Measurements from ENCODE around the gene EFNB2.

The EFNB2 gene

DNA sequence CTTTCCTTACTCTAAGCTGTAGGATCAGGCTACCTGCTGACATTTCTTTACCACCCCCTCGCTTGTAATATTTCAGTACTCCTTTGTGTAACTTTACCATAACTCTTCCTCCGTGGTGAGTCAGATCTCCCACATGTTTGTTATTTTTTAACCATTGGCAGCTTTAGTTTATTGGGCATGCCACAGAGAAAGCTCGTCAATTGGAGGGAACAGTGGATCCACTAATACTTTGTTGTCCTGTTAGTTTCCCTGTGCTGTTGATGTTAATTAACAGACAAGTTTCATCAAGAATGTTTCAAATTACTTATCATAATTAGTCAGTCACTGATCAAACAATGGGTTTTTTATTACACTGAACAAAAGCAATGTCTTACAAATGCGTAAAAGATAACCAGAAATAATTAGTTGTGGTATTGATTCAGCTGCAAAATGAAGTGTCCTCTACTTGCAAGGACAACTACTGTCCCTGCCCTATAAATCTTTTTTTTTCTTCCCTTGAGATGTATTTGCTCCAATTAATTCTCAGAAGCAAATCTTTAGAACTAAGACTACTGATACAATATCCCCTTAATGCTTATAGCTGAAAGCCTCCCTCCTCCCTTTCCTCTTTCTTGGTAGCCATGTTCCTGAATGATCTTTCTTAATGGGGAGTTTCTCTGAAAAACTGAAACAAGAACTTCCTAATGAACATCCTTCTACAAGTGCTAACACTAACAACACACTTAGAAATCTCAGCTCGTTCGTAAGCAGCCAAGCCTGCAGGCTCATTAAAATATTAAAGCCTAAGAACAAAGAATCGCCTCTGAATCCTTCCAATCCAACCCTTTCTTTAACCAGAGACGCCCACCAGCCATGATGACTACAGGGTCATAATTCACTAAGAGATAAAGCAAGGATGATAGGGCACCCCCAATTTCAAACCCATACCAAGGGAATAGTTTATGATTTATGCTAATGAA is 22.2 kb downstream of the EFNB2 start:
- H3K27ac ChIP-seq, result peak overlapping the region in 5 of 21 experiments; percentile 7 to 54 (median 21)

DNA sequence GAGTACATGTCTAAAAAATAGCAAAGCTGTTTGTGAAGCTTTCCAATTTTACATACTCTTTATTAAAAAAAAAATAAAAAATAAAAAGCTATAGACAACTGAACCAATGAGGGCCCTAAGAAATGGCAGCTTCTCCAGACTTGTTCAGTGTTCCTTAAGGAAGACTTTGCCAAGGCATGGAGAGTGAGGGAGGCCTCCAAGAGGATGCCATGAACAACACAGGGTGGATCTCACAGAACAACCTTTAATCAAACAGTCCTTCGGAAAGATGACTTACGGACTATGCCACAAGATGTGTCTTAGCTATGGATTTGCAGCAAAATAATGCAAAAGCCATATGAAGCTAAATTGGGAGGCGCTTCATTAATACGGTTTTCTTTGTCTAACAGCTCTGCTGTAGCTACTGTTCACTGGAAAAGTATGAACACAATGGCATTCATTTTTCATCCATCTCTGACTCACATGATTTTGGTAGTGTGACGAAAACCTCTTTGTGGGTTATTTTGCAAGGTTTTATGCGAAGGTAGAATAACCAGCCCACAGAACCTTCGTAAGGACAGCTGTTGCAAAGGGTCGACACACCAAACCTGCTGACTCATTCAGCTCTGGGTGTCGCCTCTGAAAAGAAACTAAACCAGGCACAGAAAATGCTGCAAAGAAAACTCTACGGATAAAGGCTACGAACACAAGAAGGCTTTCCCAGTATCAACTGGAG is 27.7 kb downstream of the EFNB2 start:
- Histone ChIP-seq H3K4me3 (no peak overlapping the region), H3K27ac (peak overlapping the region in 4 of 21 experiments; percentile 5 to 42 (median 24))

More for the DNA sequence above, 22.2 kb downstream of the EFNB2 start:
- no peak overlapping the region for H3K4me3 ChIP-seq

DNA sequence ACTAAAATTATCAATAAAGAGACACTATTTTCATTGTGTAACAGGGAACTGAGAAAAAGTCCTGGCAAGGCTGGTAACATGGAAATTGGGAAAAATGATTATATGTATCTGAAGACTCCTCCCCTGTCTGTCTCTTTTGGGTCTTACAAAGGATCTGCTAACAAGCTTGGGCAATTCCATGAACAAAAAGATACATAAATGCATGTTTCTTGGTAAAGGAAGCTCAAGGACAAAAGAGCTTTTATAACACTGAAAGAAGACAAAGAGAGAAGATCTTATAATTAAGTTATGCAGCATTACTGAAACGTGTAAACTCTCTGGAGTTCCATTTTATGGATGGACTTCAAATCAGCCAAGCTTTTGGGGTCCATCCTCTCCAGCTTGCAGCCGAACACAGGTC is 29.2 kb downstream of the EFNB2 start:
- H3K4me3 ChIP-seq, result no peak overlapping the region
- H3K27ac ChIP-seq, result no peak overlapping the region

DNA sequence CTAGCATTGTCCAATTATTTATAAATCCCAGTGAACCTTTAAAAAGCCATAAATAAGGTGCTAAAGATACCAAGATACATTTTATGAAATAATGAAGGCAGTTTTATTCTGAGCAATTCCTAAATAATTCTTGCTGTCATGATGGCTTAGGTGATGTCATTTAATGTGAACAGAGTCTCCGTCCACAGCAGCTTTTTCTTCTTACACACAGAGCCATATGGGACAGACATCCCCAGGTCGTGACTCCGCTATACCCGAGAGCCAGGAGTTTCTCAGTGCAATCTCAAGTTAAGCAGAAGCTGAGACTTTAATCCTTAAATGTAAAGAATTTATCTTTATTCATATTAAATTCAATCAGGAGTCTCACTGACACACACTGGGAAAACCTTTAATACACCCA is 29.7 kb downstream of the EFNB2 start:
- no peak overlapping the region for H3K27ac ChIP-seq

DNA sequence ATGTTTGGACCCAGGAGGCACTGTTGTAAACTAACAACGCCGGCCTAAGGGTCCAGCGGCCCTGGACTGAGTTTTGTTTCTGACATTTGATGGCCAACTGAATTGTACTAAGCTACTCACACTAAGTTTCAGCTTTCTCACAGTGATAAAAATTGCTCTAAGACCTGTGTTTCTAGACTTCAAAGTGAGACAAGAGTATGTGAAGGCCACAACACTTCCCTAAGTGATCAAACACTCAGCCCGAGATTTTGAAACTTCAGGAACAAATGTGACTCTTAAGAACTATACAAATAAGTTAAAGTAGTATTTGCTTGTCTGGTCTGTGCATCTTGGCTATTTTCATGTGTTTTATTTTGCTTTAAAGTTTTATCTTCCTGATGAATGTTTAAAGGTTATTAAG is 30.2 kb downstream of the EFNB2 start:
- H3K27ac ChIP-seq, result no peak overlapping the region
- H3K4me3 ChIP-seq, result no peak overlapping the region

More for the DNA sequence above, 29.7 kb downstream of the EFNB2 start:
- no peak overlapping the region for H3K4me3 ChIP-seq

DNA sequence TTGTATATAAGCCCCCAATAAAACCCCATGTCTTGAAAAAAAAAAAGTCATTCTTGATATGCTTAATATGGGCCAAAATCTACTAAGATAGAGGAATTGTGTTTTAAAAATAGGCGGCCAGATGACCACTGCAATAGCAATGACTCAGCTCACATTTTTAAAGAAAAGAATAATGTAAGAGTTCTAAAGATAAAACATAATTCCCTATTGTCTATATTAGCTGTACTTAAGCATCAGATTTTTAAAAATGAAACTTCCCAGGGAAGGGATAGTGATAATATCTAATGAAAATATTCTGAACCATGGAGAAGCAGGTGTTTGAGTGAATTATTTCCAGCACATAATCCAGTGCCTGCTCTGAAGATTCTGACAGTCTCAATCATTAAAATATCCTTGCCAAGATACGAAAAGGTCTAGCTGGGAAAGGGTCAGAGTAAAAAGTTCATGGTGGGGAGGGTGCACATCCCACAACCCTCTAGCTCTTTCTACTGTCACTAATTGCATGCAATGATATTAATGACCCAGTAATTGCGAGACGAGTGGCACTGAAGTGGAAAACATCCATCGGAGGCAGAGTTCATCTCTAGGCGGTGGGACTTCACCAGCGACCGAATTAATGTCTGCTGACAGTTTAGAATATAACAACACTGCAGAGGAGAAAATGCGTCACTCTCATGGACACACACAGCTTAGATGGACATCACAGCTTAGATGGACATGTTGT is 31.6 kb downstream of the EFNB2 start:
- Histone ChIP-seq H3K27ac (no peak overlapping the region), H3K4me3 (no peak overlapping the region)

DNA sequence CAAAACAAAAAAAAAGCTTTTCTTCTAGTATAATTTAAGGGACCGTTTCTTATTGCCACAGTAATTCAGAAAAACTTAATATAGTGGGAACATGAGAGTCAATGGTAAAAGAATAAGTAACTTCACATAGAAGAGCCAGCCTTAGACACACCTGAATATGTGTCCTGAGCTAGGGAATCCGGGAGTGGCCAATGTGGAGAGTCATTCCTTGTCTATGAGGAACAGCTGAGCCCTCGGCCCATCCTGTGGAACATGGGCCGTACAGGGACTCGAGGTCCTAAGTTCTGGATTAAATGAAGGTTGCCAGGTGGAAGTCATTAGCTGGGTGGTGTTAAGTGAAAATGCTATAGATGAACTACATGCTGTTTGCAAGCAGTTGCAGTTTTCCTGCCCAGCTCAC is 32.2 kb downstream of the EFNB2 start:
- Histone ChIP-seq H3K4me3 (no peak overlapping the region), H3K27ac (no peak overlapping the region)

DNA sequence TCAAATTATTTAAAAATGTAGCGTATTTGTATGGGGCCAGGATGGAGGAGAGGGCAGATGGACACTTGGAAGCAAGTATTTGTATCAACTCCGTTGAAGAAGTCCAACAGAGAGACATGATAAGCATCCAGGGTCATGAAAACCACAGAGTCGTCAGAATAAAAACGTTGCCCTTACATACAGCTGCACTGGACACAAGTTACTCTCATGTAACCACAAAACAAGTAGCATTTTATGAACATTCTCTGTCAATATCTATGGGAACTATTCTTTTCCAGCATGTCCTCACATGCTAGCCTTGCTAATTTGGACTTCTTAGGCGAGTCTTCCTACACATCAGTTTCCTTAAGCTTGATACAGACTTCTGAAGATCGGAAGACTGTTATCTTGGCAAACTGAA is 35.0 kb downstream of the EFNB2 start:
- no peak overlapping the region for H3K4me3 ChIP-seq
- H3K27ac ChIP-seq, result no peak overlapping the region

DNA sequence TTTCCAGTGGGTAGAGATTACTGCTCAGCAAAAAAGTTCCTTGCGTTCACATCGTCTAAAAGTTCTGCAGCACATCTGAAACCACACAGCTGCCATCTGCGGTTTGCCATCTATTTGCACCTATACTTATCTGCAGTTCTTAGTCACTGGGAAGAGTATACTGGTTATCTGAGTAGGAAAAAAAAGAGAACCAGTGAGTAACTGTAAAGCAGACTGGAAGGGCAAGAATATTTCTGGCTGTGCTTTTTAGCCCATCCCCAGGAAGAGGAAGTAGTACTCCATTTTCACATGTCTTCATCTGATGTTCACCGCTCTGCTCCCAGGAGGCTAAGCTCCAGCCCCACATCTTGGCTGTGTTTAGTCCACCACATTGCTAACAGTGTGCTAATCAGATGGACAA is 35.6 kb downstream of the EFNB2 start:
- H3K27ac ChIP-seq, result no peak overlapping the region
- H3K4me3 ChIP-seq, result no peak overlapping the region

DNA sequence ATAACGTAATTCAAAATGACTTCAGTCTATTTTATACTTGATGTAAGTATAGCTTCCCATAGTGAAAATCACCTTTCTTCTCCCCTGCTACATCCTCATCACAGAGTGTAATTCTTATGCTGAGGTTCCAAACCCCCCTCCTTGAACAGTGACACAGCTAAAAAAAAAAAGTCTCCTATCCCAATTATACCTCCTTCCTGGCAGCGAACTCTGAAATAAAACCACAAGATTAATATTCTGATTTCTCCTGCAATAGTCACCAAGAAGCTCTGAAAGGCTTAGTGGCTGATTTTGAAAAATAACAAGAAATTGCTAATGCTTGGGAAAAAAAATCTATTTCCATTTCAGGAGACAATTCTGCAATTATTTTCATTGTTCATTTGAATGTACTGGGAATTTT is 36.3 kb downstream of the EFNB2 start:
- Histone ChIP-seq H3K27ac (no peak overlapping the region), H3K4me3 (no peak overlapping the region)

DNA sequence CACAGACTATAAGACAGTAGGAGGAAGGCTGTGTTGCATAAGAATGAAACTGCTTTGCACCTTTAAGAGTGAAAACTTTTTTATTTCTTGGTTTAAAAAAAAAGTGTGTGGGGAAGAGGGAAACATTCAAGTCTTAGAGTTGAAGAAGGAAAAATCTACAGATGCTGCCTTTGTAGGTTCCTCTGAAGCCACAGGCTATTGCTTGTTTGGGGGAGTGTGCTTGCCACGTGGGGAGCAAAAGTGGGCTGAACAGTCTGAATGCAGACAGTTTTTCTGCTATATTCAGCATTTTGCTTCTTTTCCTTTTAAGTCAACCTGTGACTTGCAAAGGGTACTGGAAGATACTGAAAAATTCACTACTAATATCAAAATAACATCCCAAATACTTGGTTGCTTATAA is 36.9 kb downstream of the EFNB2 start:
- Histone ChIP-seq H3K27ac (peak overlapping the region in 1 of 21 experiments; percentile 0), H3K4me3 (no peak overlapping the region)

DNA sequence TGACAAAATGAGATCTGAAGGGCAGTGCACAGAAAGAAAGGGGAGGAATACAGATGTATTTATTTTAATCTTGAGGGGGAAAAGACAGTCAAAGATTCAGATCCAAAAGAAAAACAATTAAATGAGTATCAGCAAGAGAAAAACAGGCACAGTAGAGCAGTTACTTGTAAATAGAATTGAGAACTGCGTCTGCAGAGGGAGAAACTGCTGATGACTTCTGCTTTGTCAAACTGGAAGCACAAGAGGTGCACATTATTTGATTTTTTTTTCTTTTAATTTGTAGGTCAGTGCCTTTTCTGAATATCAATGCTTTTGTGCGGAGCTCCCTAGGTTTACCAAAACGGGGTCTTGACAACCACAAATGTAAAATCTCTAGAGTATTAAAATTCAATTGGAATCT is 37.3 kb downstream of the EFNB2 start:
- H3K4me3 ChIP-seq, result no peak overlapping the region
- H3K27ac ChIP-seq, result peak overlapping the region in 1 of 21 experiments; percentile 0

DNA sequence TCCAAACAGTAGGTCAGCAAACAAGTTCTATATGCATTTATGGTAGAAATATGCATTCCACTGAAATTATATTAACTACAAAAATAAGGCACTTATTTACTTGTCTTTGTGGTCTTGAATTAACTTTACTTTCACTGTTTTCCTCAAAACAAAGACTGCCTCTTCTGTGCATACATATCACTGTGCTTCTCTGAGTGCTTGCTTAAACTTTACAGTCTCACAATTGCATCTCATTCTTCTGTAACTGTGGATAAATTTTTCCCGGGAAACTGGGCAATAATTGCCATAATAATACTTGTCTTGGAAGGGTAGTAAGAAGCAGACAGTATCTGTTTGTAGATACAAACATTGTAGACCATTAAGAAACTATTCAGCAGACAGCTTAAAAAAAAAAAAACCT is 38.4 kb downstream of the EFNB2 start:
- Histone ChIP-seq H3K27ac (peak overlapping the region in 2 of 21 experiments; percentile 43 to 62), H3K4me3 (no peak overlapping the region)

DNA sequence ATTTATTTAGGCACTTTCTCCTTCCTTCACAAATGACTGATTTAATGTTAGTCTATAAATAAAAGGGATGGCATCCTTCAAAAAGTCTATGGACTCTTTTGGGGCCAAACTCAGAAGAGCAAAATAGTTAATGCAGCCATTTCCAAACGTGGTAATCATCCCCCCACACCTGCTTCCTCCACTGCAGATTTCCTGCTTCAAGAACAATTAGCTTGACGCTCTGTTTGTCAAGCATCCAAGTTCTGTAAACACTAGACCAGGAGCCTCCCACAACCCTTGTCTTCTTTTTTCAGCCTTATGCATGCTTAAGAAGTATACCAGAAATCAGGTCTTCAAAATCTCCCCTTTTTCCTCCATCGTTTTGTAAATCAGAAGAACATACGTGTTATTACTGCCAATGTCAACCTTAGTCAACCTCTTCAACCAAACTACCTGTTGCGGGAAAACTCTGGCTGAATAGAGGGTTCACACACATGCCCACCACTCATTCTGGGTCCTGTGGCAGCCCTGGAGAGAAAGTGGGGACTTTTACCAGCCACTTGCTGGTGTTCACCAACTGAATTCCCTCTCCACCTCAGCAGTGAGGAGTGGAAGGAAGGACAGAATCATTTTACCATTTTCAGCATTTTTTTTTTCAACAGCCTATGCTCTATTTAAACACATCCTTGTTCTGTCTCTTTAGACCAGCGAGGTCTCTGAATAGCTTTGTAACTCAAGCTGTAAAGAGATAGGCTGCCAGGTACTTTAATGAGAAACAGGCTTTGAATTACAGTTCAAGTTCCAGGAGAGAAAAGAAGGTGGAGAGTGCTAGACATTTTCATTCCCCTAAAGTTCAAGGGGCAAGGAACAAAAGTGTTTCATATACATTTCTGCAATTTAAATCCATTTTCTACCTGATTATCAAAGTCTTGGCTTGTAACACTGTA is 39.1 kb downstream of the EFNB2 start:
- no peak overlapping the region for H3K4me3 ChIP-seq
- peak overlapping the region in 2 of 21 experiments; percentile 43 to 62 for H3K27ac ChIP-seq

DNA sequence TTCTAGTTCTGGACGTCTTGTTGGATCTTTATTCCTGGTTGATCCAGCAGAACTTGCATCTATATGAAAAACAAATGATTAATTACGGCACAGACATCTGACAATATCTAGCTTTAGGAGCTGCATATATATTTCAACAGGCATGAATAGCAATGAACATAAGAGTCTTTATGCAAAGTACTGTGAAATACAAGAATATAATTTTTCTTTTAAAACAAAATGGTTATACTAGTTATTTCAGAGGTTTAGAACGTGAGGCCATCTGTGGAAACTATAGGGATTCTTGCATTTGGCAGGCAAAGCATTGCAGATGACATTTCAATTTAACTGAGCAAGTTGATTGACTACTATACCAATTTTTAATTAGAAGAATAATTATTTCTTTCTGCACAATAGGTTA is 40.5 kb downstream of the EFNB2 start:
- Histone ChIP-seq H3K4me3 (no peak overlapping the region), H3K27ac (no peak overlapping the region)

DNA sequence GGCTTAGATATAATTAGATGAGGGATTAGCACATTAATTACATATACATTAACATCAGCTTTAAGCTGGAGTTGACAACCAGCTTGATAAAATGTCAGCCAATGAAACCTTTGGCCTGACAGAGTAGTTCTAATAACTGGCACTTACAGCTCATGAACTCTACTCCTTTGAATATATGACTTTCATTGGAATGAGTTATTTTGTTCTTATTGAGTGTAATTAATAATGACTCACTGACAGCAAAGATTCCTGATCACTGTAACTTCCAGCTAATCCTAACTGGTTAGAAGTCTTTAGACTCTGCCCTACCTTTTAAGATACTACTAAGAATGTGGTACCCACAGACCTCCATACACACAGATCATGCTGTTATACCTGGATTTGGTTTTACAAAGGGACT is 41.0 kb downstream of the EFNB2 start:
- H3K27ac ChIP-seq, result no peak overlapping the region
- H3K4me3 ChIP-seq, result no peak overlapping the region

DNA sequence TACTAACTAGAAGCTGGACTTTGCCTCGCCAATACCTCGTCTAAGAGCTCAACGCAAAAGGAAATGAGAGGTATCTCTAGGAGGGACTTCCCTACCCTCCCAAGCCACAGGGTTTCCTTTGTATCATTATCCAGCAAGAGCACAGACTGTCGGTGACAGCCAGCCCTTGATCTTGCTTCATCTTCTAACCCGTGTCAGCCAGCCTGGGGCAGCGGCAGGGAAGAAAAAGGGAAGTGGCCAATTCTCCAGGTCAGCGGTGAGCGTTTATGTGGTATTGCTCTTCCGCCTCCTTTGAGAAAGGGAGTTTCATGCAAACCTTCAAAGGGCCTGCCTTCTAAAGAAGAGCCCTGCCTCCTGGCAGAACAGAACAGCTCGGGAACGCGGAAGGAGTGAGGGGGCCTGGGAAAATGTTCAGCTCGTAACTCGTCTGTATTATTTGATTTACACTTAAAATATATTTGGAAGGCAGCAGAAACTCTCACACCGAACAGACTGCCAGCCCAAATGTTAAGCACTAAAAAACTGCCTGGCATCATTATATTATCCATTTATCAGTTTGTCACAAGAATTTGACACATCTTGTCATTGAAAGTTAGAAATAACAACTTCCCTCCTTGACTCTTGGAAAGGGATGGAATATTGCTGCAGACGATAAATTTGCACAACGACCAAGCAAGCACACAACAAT is 41.8 kb downstream of the EFNB2 start:
- Histone ChIP-seq H3K27ac (no peak overlapping the region), H3K4me3 (no peak overlapping the region)

DNA sequence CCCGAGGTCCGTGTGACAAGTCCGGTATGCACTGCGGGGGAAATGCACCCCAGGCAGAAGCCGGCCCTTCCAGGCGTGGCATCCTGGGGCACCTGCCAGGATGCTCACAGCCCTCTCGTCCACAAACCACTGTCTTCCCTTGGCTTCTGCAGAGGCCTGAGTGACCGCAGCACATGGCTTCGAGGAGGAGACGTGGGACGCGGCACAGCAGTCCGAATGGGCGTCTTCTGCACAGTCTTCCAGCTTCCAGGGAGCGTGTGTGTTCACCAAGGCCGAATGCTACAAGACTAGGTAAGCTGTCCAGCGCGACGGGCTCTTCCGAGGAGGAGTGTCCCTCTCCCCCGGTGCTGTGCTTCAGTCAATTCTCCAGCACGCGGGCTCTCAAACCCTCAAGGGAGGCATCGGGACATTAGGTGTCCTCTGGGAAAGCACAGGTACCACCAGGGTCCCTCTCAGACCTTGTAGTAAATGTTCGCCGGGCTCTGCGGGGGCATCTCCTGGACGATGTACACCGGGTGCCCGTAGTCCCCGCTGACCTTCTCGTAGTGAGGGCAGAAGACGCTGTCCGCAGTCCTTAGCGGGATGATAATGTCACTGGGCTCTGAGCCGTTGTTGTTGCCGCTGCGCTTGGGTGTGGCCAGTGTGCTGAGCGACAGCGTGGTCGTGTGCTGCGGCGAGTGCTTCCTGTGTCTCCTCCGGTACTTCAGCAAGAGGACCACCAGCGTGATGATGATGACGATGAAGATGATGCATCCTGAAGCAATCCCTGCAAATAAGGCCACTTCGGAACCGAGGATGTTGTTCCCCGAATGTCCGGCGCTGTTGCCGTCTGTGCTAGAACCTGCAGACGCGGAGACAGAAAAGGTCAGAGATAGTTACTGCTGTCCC is 42.6 kb downstream of the EFNB2 start:
- no peak overlapping the region for H3K4me3 ChIP-seq
- no peak overlapping the region for H3K27ac ChIP-seq
